Left cardiac atrium (tissue), 2 donors: Measurements from ENCODE around the gene OR1E1. TPM values are rescaled to one million over a fixed set of nuclear protein-coding genes. Genes with fewer than 3 reads are reported as not detected.

ENCODE experiments used
- total RNA-seq, 2 donors: library from RNA; stranded (reverse); fragmentation: NEBNext Ultra II Directional; extraction: Animal tissue kit (Norgen Biotek cat#: 25700); gene quantifications; one replicate each; pipeline ENCODE4 v1.2.1, GENCODE V29; 2021
- donor health status: DM: no; HTN: yes; CAD: no; lungs with severe emphysema.
- donor health status: DM: yes; HTN: yes; CAD: no.

OR1E1 gene
- total RNA-seq, 2 donors from 2014 or later: not detected

Other genes starting within 250 kb of the OR1E1 start
- gene OR1A2, start 200.9 kb downstream of the OR1E1 start, total RNA-seq: not detected
- gene OR1A1, start 190.7 kb downstream of the OR1E1 start, total RNA-seq: not detected
- gene OR3A1, start 100.0 kb downstream of the OR1E1 start, total RNA-seq: under 1 TPM in 1 of 2 donors, not detected in 1; 0.12 TPM
- gene OR3A2, start 12.1 kb downstream of the OR1E1 start, total RNA-seq: under 1 TPM; 0.65 to 0.71 TPM
- gene OR3A3, start 13.0 kb upstream of the OR1E1 start, total RNA-seq: not detected
- gene OR1E2, start 35.4 kb upstream of the OR1E1 start, total RNA-seq: not detected
- gene SPATA22, start 73.4 kb upstream of the OR1E1 start, total RNA-seq: under 1 TPM in 1 of 2 donors, not detected in 1; 0.35 TPM
- gene ASPA, start 77.6 kb upstream of the OR1E1 start, total RNA-seq: 1 to 10 TPM; 3.1 to 5.0 TPM
- gene TRPV3, start 159.4 kb upstream of the OR1E1 start, total RNA-seq: 1 to 10 TPM; 1.2 to 2.1 TPM
- gene TRPV1, start 211.0 kb upstream of the OR1E1 start, total RNA-seq: 1 to 10 TPM; 3.3 to 3.4 TPM
- 1 to 10 TPM; 4.6 to 6.1 TPM for gene SHPK, start 237.8 kb upstream of the OR1E1 start, total RNA-seq
- 1 to 10 TPM; 8.3 to 9.6 TPM for gene CTNS, start 238.3 kb upstream of the OR1E1 start, total RNA-seq